Loucy (cell line): ENCODE results near the gene EPB41L3.

Source experiments
- EZH2phosphoT487 ChIP-seq: fragments of 200-600 bp; IDR thresholded peaks from 2 replicates; pipeline ENCODE4 v1.6.1; 2018; ENCODE audit warnings: antibody characterized with exemption, mild to moderate bottlenecking, moderate library complexity, borderline replicate concordance
- TF ChIP-seq, protein P1 (sequence below): fragments of 200-600 bp; sonication (generic); conservative IDR thresholded peaks from 2 replicates; pipeline ENCODE4 v1.5.1; 2014; ENCODE audit warnings: mild to moderate bottlenecking, antibody characterized with exemption, low read length

DNA sequence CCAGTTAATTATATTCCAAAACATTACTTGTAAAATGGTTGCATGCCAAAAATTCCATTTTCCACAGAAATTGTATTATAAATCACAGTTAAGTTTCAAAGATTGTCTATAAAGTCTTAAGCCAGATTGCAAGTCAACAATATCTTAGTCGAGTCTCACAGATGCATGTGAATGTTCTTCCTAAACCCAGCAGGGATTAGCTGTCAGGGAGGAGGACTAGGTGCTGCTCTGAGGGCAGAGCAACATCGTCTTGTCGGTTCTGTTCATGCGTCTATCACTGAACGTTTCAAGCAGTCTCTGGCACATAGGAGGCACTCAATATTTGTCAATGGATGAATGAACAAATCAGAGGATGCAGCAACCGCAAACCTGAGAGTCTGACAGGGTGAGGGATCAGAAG, 27.0 kb downstream of the EPB41L3 start:
- TF ChIP-seq, protein P1, sequence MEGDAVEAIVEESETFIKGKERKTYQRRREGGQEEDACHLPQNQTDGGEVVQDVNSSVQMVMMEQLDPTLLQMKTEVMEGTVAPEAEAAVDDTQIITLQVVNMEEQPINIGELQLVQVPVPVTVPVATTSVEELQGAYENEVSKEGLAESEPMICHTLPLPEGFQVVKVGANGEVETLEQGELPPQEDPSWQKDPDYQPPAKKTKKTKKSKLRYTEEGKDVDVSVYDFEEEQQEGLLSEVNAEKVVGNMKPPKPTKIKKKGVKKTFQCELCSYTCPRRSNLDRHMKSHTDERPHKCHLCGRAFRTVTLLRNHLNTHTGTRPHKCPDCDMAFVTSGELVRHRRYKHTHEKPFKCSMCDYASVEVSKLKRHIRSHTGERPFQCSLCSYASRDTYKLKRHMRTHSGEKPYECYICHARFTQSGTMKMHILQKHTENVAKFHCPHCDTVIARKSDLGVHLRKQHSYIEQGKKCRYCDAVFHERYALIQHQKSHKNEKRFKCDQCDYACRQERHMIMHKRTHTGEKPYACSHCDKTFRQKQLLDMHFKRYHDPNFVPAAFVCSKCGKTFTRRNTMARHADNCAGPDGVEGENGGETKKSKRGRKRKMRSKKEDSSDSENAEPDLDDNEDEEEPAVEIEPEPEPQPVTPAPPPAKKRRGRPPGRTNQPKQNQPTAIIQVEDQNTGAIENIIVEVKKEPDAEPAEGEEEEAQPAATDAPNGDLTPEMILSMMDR = no peak
- TF ChIP-seq EZH2phosphoT487 = no peak
